Activated CD4-positive, alpha-beta T cell treated with anti-CD3 and anti-CD28 coated beads, Interleukin-2, amount 50 U/mL, for 16 hours (primary cell): ENCODE results near the gene KRTAP4-7.
"Not testable (repeated sequence)": the region's sequence is repeated elsewhere in the genome, so short reads cannot be mapped to it uniquely, and the experiment has no call there.

Experiments used
- DNase-seq: peaks from one replicate; pipeline ENCODE4 v3.0.0-alpha.2; 2020

Gene KRTAP4-7

DNA sequence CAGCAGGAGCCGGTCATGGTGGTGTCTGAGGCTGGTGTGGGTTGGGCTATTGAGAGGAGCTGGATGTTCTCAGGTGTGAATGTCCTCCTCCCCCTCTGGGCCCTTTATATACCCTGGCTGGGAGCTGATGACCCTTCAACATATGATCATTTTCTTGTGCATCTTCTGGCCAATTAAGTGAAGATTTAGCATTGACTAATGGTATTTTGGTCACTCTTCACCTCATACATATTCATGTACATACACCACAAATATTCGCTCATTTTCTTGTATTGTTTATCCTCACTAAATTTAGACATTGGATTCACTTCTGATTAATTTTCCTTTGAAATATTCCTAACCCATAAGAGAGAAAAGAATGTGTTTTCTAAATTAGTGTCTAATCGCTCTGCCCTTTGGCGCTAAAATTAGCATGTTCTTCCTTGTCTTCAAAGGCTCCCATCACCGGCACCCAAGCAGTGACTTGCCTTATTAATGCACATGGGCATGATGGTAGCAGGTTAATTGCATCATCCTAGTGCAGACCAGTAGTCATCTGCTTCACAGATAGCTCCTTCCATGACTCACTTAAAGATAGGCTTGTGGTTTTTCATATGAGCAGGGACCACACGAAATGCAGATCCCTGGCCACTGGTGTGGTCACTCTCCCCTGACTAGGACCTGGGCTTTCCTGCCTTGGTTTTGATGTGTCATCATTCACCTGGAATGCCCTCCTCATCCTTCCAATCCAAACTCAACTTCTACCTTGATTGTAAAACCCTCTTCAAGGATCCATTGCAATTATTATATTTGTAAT is 17.9 kb upstream of the KRTAP4-7 start, which contains the start of gene KRTAP2-4:
Gene KRTAP2-4, minus strand, starts transcription at position 51 of the 796 bp plus-strand sequence. Its CDS starts 34 bp downstream, at position 17.
- no peak for DNase-seq

DNA sequence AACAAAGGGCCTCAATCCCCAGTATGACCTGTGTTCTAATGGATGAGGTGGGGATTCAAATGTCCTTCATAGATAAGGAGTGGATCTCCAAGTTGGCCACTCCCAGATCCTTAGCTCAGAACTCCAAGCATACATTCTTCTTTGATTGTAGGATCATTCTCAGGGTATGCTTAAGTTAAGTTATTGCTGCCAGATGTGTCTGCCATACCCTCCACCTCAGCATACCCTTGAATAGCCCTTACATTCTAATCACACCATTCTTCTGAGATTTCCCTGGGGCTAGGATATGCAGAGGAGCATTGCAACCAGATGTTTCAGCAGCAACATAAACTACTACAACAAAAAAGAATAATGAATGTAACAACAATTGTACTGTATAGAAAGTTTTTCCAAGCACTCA is 16.7 kb upstream of the KRTAP4-7 start:
- no peak for DNase-seq

GRCh38 chr17:41069031-41069430 is 14.9 kb upstream of the KRTAP4-7 start:
- no peak for DNase-seq

DNA sequence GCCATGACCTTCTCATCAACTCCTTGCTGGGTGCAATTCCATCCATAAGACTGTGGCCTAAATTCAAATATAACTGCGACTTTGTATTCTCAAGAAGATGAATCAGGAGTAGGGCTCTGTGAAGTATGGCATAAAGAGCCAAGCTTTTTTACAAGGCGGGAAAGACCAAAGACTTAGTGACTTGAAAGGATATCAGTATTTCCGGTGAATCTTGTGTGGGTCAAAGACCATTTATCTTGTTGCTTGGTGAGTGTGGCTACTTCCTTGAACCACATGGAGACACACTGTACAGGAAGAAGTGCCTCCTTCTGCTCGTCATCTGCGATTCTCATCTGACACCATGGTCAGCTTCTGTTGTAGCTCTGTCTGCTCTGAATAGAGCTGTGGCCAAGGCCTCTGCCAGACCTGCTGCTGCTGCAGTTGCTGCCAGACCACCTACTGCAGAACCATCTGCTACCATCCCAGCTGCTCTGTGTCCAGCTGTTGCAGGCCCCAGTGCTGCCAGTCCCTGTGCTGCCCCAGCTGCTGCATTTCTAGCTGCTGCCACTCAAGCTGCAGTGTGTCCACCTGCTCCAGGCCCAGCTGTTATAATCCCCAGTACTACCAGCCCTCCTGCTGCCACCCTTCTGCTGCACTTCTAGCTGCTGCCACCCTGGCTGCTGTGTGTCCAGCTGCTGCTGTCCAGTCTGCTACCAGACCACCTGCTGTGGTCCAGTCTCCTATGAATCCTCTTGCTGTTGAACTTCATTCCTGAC is 12.2 kb upstream of the KRTAP4-7 start:
- DNase-seq: no peak

GRCh38 chr17:41073676-41074075 is 10.3 kb upstream of the KRTAP4-7 start:
- no peak for DNase-seq

GRCh38 chr17:41076788-41077187 is 7.2 kb upstream of the KRTAP4-7 start:
- no peak for DNase-seq

DNA sequence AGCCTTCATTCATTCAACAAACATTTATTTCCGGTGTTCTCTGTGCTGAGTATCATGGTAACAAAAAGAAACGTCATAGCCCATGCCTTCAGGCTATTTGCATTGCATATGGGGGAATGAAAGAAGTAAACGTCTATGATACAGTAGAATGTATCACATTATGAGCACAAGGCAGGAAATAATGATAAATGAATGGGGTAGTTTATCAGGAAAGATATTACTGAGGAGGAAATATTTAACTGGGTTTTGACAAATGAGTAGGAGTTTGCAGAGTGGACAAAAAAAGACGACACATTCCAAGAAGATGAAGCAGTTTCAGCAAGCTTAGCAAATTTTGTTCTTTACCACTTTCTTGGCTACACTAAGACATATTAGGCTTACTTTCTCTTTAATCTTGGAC is 1.3 kb upstream of the KRTAP4-7 start:
- no peak for DNase-seq

DNA sequence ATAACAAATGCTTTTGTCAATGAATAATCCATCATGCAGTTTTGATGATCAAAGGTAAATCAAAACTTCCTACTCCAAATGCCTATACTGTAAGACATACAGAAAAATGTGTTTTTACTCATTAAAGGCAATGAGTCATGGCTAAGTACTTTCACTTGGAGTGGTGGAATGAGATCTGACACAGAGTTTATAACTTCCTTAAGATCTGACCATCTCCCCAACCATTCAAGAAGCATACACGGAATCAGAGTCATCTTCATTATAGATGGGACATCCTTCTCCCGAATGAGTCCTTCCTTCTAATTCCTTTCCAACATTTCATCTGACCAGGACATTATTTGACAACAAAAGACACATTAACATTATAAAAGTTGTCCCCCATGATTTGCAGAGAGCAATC is 523 bp upstream of the KRTAP4-7 start:
- DNase-seq: not testable (repeated sequence)

DNA sequence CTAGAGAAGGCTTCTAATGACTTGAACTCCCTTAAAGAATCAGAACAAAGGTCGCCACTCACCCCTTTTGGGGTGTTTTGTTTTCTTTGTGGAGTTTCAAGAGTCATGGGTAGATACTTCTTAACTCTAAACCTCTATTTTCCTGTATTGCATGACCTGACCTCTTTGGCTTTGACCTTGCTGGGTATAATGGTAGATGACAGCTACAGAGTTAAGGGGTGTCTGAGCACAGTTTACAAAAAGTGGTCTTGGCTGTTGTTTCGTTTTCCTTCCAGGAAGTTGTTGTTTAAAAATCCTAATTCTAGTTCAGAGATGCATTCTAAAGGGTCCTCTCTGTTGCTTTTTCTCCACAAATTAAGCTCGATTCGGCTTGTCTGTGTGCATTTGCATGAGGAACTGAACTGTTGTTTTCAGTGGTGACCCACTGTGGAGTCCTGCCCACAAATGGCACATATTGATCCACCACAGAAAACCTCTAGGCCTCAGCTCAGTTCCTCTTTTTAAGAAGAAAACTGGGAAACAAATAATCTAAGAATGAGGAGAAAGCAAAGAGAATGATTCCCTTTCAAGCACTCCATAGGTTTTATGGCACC is 4.9 kb downstream of the KRTAP4-7 start:
- not testable (repeated sequence) for DNase-seq

DNA sequence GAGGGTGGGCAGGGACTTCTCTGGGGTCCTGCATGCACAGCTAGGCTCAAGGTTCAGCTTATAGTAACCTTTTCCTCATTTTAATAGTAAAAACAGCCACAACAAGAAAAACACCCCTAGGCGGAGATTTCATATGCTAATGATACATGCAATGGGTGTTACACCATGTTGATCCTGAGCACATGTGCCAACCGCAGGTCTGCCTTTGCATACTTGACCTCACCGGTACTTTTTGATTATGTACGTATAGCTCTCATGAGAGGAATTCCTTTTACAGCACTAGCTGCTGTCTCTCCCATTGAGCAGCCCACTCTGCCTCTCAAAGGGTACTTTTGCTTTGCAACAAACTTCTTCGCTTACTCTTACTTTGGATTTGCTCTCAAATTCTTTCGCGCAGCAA is 12.1 kb downstream of the KRTAP4-7 start:
- no peak for DNase-seq

- DNase-seq: no peak
These were observed 14.1 kb downstream of the KRTAP4-7 start, which contains the start of gene KRTAP4-8 for GRCh38 chr17:41098042-41098441. Gene KRTAP4-8, minus strand, starts transcription at chr17:41098142. Its CDS starts 58 bp downstream, at chr17:41098084.

DNA sequence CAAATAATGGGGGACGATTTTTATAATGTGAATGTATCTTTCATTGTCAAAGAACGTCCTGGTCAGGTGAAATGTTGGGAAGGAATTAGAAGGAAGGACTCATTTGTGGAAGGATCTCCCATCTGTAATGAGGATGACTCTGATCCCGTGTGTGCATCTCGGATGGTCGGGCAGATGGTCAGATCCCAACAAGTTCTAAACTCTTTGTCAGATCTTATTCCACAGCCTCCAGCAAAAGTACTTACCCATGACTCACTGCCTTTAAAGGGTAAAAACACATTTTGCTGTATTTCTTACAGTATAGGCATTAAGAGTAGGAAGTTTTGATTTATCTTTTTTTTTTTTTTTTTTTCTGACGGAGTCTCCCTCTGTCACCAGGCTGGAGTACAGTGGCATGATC is 14.5 kb downstream of the KRTAP4-7 start:
- DNase-seq: no peak

GRCh38 chr17:41099682-41100480 is 15.9 kb downstream of the KRTAP4-7 start:
- not testable (repeated sequence) for DNase-seq

GRCh38 chr17:41101586-41102259 is 17.8 kb downstream of the KRTAP4-7 start, which contains the start of gene KRTAP4-16:
Gene KRTAP4-16, minus strand, starts transcription at chr17:41102209. Its CDS starts 0 bp downstream, at chr17:41102209.
- DNase-seq: no peak

GRCh38 chr17:41103896-41104295 is 19.9 kb downstream of the KRTAP4-7 start:
- no peak for DNase-seq

GRCh38 chr17:41104386-41105038 is 20.6 kb downstream of the KRTAP4-7 start:
- not testable (repeated sequence) for DNase-seq

GRCh38 chr17:41105347-41105746 is 21.4 kb downstream of the KRTAP4-7 start, which contains the start of gene KRTAP4-9:
Gene KRTAP4-9, plus strand, starts transcription at chr17:41105389. Its CDS starts 0 bp downstream, at chr17:41105389.
- not testable (repeated sequence) for DNase-seq

DNA sequence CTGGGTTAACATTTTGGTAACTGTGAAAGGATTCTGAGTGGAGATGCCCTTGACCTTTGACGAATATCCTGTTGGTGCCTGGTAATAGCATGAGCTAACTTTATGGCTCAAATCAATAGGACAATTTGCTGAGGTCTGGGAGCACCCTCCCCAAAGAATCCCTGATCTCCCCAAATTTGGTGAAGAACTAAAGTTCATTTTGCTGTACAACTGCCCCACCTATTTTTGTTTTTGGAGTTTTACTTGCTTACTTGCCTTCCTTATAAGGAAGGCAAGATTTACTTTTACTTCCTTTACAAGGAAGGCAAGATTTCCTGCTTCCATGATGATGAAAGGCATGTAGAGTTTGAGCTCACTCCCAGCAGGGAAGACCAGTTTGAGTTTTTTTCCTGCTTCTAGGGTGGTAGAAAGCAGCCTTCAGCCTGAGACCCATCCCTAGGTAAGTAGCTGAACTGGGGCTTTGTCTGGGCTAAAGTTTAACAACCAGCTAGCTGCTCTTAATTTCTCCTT is 24.0 kb downstream of the KRTAP4-7 start:
- no peak for DNase-seq

DNA sequence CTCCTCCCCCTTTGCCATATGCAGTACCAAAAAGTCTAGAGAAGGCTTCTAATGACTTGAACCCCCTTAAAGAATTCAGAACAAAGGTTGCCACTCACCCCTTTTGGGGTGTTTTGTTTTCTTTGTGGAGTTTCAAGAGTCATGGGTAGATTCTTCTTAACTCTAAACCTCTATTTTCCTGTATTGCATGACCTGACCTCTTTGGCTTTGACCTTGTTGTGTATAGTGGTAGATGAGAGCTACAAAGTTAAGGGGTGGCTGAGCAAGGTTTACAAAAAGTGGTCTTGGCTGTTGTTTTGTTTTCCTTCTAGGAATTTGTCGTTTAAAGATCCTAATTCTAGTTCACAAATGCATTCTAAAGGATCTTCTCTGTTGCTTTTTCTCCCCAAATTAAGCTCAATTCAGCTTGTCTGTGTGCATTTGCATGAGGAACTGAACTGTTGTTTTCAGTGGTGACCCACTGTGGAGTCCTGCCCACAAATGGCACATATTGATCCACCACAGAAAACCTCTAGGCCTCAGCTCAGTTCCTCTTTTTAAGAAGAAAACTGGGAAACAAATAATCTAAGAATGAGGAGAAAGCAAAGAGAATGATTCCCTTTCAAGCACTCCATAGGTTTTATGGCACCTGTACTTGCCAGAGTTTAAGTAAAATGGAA is 24.9 kb downstream of the KRTAP4-7 start:
- DNase-seq: not testable (repeated sequence)

DNA sequence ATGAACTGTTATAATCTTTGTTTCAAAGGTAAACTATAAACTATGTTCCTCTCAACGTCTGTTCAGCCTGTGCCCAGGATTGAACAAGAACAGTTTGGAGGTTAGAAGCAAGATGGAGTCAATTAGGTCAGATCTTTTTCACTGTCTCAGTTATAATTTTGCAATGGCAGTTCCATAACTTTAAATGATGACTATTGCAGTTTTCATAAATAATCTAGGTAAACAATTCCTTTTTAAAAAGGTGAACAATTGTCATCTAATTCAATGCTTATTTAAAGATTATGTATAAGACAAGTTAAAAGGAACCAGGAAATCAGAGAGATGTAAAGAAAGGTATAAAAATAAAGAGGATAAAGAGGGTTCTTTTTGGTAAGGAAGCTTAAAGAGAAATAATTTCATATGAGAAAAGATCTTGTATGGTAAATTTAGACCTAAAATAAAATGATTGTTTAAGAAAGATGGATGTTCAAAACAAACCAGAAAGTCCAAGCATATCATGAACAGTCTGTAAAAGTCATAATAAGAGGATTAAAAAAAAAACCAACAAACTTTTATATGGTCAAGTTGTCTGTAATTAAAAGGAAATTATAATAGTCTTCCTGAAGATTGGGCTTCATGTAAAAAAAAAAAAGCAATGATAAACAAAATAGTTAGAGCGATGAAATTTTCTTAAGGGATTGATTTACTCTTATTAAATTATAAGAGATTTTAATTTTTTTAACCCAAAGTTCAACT is 27.4 kb downstream of the KRTAP4-7 start:
- no peak for DNase-seq
